Measurements from ENCODE around the gene XG. TPM values are rescaled to one million over a fixed set of nuclear protein-coding genes. Genes with fewer than 3 reads are reported as not detected.
"Not testable (repeated sequence)": the region's sequence is repeated elsewhere in the genome, so short reads cannot be mapped to it uniquely, and the experiment has no call there.

Gene XG, protein sequence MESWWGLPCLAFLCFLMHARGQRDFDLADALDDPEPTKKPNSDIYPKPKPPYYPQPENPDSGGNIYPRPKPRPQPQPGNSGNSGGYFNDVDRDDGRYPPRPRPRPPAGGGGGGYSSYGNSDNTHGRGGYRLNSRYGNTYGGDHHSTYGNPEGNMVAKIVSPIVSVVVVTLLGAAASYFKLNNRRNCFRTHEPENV
- 0.53 TPM for polyA plus RNA-seq (2013, experiment 1 of 2; ENCODE audit: insufficient read length)
- 0.35 TPM for polyA plus RNA-seq (2013, experiment 2 of 2; ENCODE audit: insufficient read length)

DNA sequence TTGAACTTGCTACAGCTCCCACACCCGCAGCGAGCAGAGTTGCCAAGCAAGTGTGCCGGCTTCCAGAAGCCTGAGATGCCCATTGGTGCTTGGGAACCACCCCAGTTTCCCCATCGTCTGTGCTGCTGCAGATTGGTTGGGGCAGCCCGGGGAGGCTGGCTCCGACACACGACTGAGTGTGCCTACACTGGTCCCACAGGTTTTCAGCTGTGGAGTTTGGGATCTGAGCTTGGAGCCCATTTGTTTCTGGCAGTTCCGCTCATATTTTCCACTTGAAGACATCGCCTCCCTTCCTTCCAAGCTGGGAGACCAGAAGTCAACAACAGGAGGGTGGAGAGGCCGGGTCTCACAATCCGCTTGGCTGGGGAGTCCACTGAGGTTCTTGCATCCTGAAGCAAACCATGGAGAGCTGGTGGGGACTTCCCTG, at the start of gene XG:
TSS of gene XG (plus strand) at position 167 of the 427 bp plus-strand sequence. CDS start at position 402, 235 bp downstream.
- not testable (repeated sequence) for DNase-seq

DNA sequence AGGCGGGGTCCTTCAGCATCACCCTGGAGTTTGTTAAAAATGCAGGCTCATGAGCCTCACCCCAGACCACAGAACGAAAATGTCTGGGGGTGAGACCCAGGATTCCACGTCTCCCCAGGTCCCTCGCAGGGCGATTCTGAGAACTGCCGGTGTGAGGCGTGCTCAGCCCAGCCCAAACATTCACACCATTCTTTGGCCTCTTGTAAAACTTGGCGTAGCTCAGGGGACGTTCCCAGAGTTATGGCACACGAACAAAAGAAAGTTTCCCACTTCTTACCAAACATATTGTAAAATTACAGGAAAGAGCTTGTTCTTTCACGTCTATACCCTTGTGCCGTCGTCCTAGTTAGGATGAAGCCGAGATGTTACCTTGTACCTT, 47.9 kb upstream of the XG start:
- DNase-seq: peak; percentile 49

DNA sequence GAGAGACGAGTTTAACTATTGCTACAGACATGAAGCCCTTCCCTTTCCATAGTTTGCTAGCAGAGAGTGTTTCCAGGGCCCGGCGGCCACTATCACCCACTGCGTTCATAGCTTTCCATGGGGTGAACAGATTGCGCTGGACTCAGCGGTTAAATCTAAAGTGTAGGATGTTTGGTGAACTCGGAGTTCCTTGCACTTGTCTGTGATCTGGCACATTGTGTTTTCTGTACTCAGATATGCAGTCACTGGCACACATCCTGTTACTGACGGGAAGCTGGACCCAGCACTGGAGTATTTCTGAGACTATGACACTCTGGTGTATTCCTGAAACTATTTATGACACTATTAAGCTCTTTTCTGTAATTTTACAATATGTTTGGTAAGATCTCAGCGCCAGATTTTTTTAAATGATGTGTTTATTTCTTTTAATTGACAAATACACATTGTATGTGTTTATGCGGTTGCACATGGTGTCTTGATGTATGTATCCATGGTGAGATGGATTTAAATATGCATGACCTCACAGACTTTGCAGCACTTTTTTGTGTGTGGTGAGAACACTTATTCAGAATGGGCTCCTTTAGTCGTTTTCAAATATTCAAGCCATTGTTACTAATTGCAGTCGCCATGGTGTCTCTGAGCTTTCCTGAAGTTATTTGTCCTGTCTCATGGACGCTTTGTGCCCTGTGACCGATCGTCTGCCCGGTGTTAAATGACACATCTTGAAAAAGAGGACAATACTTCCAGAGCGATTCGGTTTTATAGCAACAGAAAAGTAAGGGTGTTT, 46.6 kb upstream of the XG start:
- peak; percentile 28 for DNase-seq

DNA sequence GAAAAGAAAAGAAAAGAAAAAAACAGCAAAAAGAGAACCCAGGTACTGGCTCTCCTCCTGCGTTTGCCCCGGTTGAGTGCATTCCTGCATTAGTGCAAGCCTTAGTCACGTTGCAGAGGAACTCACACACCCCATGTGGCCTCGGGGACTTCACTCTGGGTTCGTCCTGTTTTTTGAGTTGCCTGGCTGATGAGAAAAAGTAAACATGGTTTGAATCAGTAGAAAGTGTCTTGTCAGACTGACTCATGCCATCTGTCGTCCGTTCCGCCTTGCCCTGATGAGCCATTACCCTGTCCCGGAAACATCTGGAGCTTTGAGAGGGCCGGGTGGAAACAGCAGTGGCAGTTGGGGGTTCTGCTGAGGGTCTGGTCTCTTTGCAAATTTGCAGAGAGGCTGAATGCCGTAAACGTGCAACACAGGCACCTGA, 44.5 kb upstream of the XG start:
- peak; percentile 98 for DNase-seq

DNA sequence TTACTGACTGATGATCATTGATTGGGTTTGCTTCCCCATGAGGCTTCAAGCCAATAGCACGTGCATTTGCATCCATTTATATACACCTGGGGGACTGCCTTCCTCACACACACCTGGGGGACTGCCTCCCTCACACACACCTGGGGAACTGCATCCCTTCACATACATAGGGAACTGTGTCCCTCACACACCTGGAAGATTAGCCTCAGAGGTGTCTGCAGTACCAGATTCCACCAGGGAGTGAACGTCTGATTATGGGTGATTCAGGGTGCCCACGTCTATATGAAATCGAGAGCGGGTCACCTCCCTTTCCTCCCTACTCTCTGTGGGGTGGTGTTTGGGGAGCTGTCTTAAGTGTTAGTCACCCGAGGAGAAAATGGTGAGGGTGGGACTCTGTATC, 43.8 kb upstream of the XG start:
- DNase-seq: peak; percentile 40

DNA sequence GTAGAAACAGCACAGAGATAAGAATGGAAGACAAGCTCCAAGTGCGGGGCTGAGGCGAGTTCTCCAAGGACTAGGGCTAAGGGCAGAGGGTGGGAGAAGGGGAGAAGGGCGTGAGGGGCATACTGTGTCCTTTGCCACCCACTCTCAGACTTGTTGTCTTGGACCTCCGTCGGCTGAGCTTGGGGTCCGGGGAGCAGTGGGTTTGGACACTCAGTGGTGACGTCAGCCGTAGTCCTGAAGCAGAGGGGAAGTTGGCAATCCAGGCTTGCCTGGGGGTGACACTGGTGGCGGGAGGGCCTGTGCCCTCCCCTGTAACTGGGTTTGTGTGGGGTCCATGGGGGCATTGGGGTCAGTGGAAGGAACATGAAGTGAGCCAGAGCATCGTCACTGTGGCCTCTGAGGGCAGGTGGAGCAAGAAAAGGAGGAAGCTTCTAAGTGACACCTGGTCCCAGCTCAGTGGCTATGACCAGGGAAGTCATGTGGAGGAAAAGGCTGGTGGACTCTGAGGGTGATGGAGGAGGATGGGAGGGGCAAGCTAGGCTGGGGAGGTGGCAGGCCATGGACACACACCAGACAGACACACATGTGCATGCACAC, 43.1 kb upstream of the XG start:
- DNase-seq: no peak

DNA sequence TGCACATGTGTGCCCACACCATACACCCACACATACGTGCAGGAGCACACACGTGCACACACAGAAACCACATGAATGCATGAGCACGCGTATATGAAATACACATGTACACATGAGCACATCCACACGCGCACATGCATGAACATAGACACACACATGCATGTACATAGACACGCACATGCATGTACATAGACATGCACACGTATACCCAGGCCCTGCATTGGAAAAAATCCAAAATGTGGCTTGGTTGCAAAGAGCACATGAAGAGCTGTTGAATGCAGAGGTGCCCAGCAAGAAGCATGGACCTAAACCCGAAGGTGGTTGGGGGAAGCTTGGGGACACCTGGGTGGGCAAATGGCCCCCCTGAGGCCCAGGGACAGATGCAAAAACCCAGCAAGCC, 42.3 kb upstream of the XG start:
- no peak for DNase-seq

DNA sequence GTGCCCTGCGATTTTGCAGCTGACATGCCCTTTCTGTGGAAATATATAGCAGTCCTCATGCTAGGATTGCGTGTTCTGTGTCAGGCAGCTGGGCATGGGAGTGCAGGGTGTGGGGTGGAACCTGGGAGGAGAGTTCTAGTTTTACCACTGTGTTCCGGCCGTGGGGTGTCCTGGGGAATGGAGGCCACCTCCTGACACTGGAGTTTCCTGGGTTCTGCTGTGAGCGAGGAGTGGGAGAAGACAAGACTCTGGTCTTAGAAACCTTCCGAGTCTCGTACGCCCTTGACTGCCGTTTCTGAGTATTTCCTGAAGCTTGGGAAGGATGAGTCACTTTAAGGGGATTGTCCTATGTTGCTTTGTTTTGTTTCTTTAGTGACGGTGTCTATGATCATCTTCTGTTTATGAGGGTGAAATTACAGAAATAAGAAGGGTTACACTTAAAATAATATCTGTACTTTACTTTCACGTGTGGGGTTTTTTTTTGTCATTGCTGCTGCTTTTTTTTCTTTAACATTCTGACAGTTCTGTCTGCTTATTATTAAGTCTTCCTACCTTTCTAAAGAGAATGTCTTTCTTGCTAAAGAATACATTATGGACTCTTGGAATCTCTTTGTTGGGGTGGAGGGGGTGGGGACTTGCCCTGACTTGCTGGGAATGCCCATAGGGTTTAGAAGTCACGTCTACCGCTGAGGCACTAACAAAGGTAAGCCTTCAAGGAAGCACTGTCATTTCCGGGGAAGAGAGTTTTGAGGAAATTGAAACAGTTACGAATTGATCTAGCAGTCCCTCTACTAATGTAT, 41.6 kb upstream of the XG start:
- peak; percentile 85 for DNase-seq

DNA sequence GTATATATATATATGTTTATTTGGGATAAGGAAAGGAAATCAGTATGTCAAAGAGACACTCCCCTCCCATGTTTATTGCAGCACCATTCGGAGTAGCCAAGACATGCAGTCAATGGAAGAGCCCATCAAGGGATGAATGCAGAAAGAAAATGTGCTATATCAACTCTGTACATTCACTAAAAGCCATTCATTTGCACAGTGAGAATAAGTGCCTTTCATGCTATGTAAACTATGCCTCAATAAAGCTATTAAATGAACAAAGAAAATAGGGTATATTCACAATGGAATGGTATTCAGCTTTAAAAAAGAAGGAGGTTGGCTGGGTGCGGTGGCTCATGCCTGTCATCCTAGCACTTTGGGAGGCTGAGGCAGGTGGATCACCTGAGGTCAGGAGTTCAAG, 40.4 kb upstream of the XG start:
- no peak for DNase-seq

DNA sequence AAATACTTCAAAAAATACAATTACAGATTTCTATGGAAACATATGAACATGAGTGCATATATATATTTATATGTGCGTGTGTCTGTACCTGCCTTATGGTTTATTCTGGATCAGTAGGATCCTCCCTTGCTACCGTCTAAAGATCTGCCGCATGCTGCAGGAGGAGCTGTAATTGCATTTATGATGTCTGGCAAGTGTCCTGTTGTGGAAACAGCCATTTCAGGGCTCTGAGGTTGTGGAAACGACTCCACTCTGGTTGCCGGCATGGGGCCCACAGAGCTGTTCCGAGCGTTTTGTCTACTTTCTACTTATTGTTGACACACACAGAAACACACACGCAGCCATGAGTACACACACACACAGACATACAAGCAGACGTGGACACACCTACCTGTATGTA, 39.4 kb upstream of the XG start:
- DNase-seq: no peak

DNA sequence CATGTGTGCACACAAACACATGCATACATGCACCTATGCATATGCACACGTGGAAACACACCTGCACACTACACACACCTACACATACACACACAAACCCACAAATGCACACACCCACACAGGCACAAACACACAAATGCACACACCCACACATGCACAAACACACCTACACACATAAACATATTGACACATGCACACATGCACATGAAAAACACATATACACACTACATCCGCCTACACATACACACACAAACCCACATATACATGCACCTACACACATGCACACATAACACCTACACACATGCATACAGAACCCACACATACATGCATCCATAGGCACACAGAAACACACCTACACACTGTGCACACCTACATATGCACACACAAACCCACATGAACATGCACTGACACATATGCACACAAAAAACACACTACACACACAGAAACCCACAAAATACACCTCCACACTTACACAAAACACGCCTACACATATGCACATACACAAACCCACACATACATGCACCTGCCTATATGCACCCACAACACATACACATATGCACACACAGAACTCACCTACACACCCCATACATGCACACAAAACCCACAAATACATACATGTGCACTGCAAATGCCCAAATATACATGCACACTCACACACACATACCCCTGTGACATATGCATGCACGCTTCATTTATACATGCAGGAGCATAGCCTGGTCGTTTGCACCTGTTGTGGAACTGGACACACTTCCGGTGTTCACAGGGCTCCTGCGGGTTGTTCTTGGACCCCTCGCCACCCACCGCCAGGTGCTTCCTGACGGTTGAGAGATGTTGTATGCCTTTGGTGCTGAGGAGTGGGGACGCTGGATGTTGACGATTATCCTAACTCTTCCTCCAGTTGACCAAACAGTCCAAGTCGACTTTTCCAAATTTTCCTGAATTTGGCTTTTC, 38.7 kb upstream of the XG start:
- DNase-seq: no peak

DNA sequence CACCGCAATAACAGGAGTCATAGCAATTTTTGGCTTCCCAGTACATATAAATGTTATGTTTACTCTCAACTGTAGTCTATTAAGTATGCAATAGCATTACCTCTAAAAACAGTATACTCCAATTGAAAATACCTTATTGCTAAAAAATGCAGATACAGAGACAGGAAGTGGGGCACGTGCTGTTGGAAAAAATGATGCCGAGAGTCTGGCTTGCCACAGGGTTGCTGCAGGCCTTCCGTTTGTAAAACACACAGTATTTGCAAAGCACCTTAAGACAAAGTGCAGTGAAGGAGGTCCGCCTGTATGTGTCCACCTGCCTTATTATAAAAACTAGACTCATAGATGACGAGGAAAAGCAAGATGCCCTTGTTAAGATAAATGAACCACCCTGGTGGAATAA, 37.3 kb upstream of the XG start:
- no peak for DNase-seq

DNA sequence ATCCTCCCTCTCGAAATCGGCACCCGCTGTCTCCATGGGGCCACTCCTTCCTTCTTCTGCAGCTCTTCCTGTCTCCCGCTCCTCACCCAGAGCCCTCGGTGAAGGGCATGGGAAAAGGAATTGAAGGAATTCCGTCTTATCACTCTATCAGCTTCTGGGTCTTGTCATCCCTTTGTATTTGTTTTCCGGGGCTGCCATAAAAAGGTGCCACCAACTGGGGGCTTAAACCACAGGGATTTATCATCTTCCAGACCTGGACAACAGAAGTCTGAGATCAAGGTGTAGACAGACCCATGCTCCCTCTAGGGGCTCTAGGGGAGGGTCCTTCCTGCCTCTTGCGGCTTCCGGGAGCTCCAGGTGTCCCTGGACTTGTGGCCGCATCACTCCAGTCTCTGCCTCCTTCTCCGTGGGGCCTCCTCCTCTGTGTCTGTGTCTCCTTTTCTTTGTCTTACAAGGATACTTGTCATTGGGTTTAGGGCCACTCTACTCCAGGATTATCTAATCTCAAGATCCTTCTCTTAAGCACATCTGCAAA, 36.7 kb upstream of the XG start:
- DNase-seq: no peak

DNA sequence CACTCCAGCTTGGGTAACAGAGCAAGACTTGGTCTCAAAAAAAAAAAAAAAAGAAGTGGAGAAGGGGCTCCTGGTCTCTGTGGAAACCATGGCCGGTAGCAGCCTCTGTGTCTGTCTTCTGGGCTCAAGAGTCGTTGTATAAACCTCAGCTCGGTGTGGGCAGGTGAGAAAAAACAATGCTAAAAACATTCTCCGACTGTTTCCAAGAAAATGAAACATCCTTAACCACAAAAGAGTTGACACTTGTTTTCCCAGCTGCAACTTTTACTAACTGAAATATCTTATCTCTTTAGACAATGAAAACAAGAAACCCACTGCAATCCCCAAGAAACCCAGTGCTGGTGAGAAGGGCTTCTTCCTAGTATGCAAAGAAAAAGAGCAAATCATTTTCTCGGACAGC, 34.5 kb upstream of the XG start:
- DNase-seq: no peak

DNA sequence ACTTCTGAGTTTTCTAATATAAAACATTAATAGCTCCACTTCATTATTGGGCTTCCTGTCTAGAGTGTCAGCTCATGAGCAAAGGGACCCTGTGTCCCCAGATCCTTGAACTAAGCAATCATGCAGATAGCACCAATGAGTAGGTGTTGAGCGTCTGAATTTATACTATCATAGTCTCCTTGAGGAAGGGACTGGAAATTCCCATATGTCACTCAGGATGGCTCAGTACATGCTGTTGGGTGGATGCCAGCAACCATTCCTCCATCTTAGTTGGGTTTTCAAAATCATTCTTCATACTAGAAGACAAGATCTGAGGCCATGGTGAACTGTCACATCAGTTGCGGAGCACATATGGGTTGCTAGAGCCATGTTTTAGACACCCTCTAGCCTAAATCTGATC, 33.0 kb upstream of the XG start:
- no peak for DNase-seq

DNA sequence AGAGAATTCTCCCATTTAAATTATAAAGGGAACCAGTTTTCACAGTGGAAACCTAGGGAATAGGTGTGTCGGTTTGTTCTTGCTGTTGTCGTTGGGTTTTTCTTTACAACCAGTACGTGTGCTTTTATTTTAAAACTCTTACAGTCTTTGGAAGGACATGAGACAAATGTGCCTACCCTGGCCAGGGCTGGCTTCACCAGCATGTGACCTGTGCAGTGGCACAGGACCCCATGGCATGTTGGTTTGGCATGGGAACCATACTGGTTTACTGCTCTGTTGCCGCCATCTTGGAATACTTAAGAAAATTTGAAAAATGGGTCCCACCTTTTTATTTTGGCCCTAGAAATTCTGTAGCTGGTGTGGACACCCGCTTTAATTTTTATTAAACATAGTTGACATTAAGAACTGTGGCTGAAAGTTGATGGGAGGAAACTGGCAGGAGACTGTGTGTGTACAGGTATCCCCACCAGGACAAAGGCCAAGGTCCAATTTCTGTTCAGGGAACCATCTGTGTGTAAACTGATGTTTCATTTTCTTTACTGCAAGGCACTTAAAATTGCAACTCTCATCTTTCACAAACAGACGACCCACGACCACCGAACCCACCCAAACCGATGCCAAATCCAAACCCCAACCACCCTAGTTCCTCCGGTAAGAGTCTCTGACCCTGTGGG, 31.9 kb upstream of the XG start:
- no peak for DNase-seq

DNA sequence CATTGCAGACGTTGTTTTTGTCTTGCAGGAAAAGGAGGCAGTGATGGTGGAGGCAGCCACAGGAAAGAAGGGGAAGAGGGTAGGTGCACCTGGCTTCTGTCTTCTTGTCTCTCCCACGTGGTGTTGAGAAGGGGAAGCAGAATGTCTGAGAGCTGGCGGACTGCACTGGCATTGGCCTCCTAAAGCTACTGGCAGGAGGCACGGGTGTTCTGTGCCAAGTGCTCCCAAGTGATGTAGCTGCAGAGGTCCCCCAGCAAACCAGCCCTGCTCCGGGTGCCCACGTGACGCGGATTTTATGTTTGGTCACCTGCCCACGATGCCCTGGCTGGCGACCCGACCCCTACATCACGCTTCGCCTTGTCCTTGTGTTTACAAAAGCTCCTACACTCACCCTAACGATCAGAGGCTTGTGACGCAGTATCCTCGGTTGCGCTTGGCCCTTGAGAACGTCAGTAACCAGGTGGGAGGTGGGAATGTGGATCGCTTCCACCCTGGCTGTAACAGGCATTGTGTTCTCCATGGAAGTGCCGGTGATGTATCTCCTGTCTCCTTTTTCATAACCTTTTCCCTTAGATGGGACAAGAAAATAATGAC, 28.5 kb upstream of the XG start:
- DNase-seq: no peak

DNA sequence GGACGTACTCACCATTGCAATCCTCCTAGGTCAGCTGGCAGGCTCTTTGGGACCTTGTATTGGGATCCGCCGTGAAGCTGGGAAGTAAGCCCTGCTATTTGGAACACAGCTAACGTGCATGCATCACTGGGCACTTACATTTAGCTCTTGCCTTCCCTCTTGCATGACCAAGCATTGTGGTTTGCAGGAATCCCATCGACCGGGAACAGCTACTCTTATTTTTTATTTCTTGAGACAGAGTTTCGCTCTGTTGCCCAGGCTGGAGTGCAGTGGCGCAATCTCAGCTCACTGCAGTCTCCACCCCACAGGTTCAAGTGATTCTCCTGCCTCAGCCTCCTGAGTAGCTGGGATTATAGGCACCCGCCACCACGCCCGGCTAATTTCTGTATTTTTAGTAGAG, 24.6 kb upstream of the XG start:
- DNase-seq: not testable (repeated sequence)

DNA sequence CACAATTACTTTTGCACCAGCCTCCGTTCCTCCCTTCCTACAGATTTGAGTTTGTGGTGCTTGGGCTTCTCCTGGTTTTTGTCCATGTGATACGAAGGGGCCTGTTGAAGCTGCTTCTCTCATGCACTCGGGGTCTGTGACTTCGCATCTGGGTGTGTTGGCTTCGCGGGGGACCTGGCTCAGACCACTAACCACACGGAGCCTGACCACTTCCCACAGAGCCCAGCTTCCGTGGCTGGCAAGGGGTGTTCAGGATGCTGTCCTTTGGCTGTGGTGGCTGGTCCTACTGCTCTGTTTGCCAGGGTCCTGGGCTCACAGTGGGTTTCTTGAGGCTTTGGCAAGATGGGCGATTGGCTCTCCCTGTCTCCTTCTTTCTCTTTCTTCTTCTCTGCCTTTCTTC, 19.8 kb upstream of the XG start:
- no peak for DNase-seq

DNA sequence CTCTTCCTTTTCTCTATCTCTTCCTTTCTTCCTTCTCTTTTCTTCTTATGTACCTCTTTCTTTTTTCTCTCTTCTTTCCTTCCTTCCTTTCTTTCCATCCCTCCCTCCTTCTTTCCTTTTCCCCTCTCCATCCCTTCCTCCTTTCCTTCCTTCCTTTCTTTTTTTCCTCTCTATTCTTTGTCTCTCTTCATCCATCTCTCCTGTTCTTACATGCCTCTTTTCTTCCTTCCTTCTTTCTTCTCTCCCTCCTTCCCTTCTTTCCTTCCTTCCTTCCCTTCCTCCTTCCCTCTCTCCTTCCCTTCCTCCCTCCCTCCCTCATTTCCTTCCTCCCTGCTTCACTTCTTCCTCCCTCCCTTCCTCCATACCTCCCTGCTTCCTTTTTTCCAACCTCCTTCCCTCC, 19.2 kb upstream of the XG start:
- no peak for DNase-seq

DNA sequence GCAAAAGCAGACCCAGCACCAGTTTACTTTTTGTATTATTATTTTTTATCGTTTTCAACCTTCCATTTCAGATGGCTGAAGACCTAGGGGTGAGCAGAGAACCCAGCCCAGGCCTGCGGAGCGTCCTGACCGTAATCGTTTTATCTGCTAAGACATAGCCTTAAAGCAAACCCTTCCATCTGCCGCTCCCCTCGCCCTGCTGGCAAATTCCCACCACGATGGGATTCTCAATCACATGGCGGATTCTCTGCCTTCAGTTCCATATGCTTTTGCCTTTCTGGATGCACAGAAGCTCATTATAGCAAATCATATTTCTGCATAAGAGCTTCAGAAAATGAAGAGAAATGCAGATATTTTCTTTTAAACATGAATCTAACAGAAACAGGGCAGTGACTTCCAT, 18.6 kb upstream of the XG start:
- DNase-seq: no peak

Data from fibroblast of skin of back (primary cell).